Keratinocyte (primary cell): ENCODE results near the gene B4GALNT3. TPM values are rescaled to one million over a fixed set of nuclear protein-coding genes. Genes with fewer than 3 reads are reported as not detected.

Experiments used
- DNase-seq: peaks from one replicate; pipeline ENCODE4 v3.0.0-alpha.2; 2011; ENCODE audit warnings: low read depth, missing footprints, low spot score
- FAIRE-seq: peaks from 2 replicates; lab custom pipeline; 2011; peaks lifted over from hg19 to GRCh38; lab: Jason Lieb, UNC
- H2AFZ ChIP-seq: 2 replicates; pipeline ENCODE4 v1.6.0; 2012; ENCODE audit warnings: low read length, control low read depth, inconsistent platforms; ENCODE audit not compliant: control insufficient read depth
- H3K27ac ChIP-seq: 2 replicates; pipeline ENCODE4 v1.5.1; 2011; ENCODE audit warnings: low read length; ENCODE audit not compliant: control insufficient read depth, insufficient read depth
- H3K27me3 ChIP-seq: 3 replicates; pipeline ENCODE4 v1.6.0; 2011; ENCODE audit warnings: low read length; ENCODE audit not compliant: control insufficient read depth, insufficient read depth; ENCODE audit errors: extremely low read depth
- H3K36me3 ChIP-seq, 2 experiments: 2 replicates in 1 of 2; 3 replicates in 1 of 2; pipeline ENCODE4 v1.5.1; 2011; ENCODE audit warnings: low read length in 2 of 2, mild to moderate bottlenecking in 1 of 2; ENCODE audit not compliant: control insufficient read depth in 2 of 2, insufficient read depth in 2 of 2; ENCODE audit errors: extremely low read depth in 1 of 2
- H3K4me1 ChIP-seq: 3 replicates; pipeline ENCODE4 v1.5.1; 2011; ENCODE audit warnings: low read length; ENCODE audit not compliant: control insufficient read depth, insufficient read depth; ENCODE audit errors: extremely low read depth
- H3K4me2 ChIP-seq: 3 replicates; pipeline ENCODE4 v1.6.0; 2011; ENCODE audit warnings: low read depth, low read length; ENCODE audit not compliant: control insufficient read depth, insufficient read depth; ENCODE audit errors: extremely low read depth
- H3K4me3 ChIP-seq, 3 experiments: fragments of 200-600 bp in 1 of 3; sonication (generic) in 1 of 3; 2 replicates in 2 of 3; 3 replicates in 1 of 3; pipeline ENCODE4 v1.5.1; 2011 to 2016; ENCODE audit warnings: low read length in 3 of 3, mild to moderate bottlenecking in 3 of 3, control low read depth in 2 of 3, inconsistent platforms in 1 of 3, low read depth in 1 of 3, mixed read lengths in 1 of 3, mixed run types in 1 of 3, moderate library complexity in 1 of 3; ENCODE audit not compliant: control insufficient read depth in 2 of 3, insufficient read depth in 2 of 3; ENCODE audit errors: extremely low read depth in 1 of 3
- H3K79me2 ChIP-seq: 2 replicates; pipeline ENCODE4 v1.6.0; 2012; ENCODE audit warnings: low read length; ENCODE audit not compliant: control insufficient read depth, insufficient read depth
- H3K9ac ChIP-seq: 3 replicates; pipeline ENCODE4 v1.6.0; 2011; ENCODE audit warnings: low read length; ENCODE audit not compliant: control insufficient read depth, insufficient read depth; ENCODE audit errors: extremely low read depth
- H3K9me1 ChIP-seq: 3 replicates; pipeline ENCODE4 v1.6.0; 2011; ENCODE audit warnings: low read length; ENCODE audit not compliant: control insufficient read depth, insufficient read depth; ENCODE audit errors: extremely low read depth
- H3K9me3 ChIP-seq: 2 replicates; pipeline ENCODE4 v1.5.1; 2012; ENCODE audit warnings: low read depth, low read length; ENCODE audit not compliant: control insufficient read depth
- H4K20me1 ChIP-seq: 3 replicates; pipeline ENCODE4 v1.6.0; 2011; ENCODE audit warnings: low read length; ENCODE audit not compliant: control insufficient read depth, insufficient read depth; ENCODE audit errors: extremely low read depth
- CTCF ChIP-seq, 3 experiments: IDR thresholded peaks in 1 of 3; conservative IDR thresholded peaks in 1 of 3; optimal IDR thresholded peaks in 1 of 3; 2 replicates in 2 of 3; 3 replicates in 1 of 3; pipeline versions ENCODE3 to v1.5.1; 2011; ENCODE audit warnings: low read length in 3 of 3, mild to moderate bottlenecking in 3 of 3, moderate library complexity in 2 of 3, control low read depth in 1 of 3, inconsistent platforms in 1 of 3; ENCODE audit not compliant: insufficient read depth in 2 of 3; ENCODE audit errors: extremely low read depth in 1 of 3
- EZH2 ChIP-seq: IDR thresholded peaks from one replicate; pipeline ENCODE4 v1.6.1; 2012; ENCODE audit warnings: inconsistent platforms, mild to moderate bottlenecking, low read length, moderate library complexity
- dilution Hi-C: fragments of 300-500 bp; cut with MboI; formaldehyde crosslinking; loops from one replicate; pipeline ENCODE4 v1.7.0; 2020; ENCODE audit warnings: low sequenced_read_pairs; ENCODE audit not compliant: extremely low pct_ligation_motif_present
- polyA plus RNA-seq, 5 experiments: library from polyadenylated mRNA; depleted of rRNA in 3 of 5; stranded (reverse) in 3 of 5; stranded (forward) in 1 of 5; unstranded in 1 of 5; fragments of >200 nt; gene quantifications; 1 replicate in 1 of 5; 2 replicates in 3 of 5; 3 replicates in 1 of 5; pipeline versions ENCODE4 v1.2.1 to v1.2.3, GENCODE V29; 2011 to 2012; ENCODE audit warnings: missing spikeins in 2 of 5, low read depth in 1 of 5, low replicate concordance in 1 of 5

B4GALNT3 gene
- polyA plus RNA-seq, 1 donor (not counting 4 experiments of a cell fraction or from before 2014, with no cell fraction given) = 7.5 TPM

DNA sequence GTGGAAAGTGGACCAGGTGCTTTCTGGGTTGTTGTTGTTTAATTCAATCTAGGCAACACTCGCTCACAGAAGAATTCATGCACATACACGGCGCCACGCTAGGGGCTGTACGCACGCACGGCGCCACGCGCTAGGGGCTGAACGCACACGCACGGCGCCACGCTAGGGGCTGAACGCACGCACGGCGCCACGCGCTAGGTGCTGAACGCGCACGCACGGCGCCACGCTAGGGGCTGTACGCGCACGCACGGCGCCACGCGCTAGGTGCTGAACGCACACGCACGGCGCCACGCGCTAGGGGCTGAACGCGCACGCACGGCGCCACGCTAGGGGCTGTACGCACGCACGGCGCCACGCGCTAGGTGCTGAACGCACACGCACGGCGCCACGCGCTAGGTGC, 149.2 kb downstream of the B4GALNT3 start:
- Histone ChIP-seq H3K9me3 (no peaks in the 10 kb centered on the region), H3K4me1 (peaks cover 29% of the 10 kb centered on the region), H3K79me2 (no peaks in the 10 kb centered on the region), H3K27me3 (no peaks in the 10 kb centered on the region), H3K4me3 (no peak overlapping the region), H3K9ac (no peak overlapping the region), H2AFZ (no peak overlapping the region), H3K9me1 (peaks cover 2% of the 10 kb centered on the region), H3K4me2 (no peak overlapping the region), H3K27ac (no peak overlapping the region), H3K36me3 (no peaks in the 10 kb centered on the region), H4K20me1 (no peaks in the 10 kb centered on the region)
- DNase-seq (no peak), FAIRE-seq (no peak)
- dilution Hi-C loops = no loop called here
- TF ChIP-seq EZH2 (no peak), CTCF (optimal IDR thresholded peaks at IDR 0.05 in 1 of 3, IDR thresholded peaks at IDR 0.05 in 1 of 3, conservative IDR thresholded peaks at IDR 0.05 in 1 of 3; ENCODE audit: extremely low read depth in 1 of 3, insufficient read depth in 2 of 3, low read length in 3 of 3) (no peak)

GRCh38 chr12:611721-612120, 152.0 kb downstream of the B4GALNT3 start:
- H3K4me1 ChIP-seq = peaks cover 32% of the 10 kb centered on the region
- no peak for DNase-seq
- H3K36me3 ChIP-seq = no peaks in the 10 kb centered on the region
- H4K20me1 ChIP-seq = no peaks in the 10 kb centered on the region
- FAIRE-seq = no peak
- H3K27ac ChIP-seq = no peak overlapping the region
- no peak overlapping the region for H2AFZ ChIP-seq
- dilution Hi-C loops = no loop called here
- no peak overlapping the region for H3K4me3 ChIP-seq
- H3K9me3 ChIP-seq = no peaks in the 10 kb centered on the region
- no peaks in the 10 kb centered on the region for H3K79me2 ChIP-seq
- no peak overlapping the region for H3K4me2 ChIP-seq
- TF ChIP-seq CTCF (optimal IDR thresholded peaks at IDR 0.05 in 1 of 3, IDR thresholded peaks at IDR 0.05 in 1 of 3, conservative IDR thresholded peaks at IDR 0.05 in 1 of 3; ENCODE audit: extremely low read depth in 1 of 3, insufficient read depth in 2 of 3, low read length in 3 of 3) (no peak), EZH2 (no peak)
- no peaks in the 10 kb centered on the region for H3K27me3 ChIP-seq
- no peak overlapping the region for H3K9ac ChIP-seq
- H3K9me1 ChIP-seq = peaks cover 2% of the 10 kb centered on the region
